Measurements from ENCODE around the gene WFDC5.
"Not testable (repeated sequence)": the region's sequence is repeated elsewhere in the genome, so short reads cannot be mapped to it uniquely, and the experiment has no call there.

WFDC5 gene, protein sequence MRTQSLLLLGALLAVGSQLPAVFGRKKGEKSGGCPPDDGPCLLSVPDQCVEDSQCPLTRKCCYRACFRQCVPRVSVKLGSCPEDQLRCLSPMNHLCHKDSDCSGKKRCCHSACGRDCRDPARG

DNA sequence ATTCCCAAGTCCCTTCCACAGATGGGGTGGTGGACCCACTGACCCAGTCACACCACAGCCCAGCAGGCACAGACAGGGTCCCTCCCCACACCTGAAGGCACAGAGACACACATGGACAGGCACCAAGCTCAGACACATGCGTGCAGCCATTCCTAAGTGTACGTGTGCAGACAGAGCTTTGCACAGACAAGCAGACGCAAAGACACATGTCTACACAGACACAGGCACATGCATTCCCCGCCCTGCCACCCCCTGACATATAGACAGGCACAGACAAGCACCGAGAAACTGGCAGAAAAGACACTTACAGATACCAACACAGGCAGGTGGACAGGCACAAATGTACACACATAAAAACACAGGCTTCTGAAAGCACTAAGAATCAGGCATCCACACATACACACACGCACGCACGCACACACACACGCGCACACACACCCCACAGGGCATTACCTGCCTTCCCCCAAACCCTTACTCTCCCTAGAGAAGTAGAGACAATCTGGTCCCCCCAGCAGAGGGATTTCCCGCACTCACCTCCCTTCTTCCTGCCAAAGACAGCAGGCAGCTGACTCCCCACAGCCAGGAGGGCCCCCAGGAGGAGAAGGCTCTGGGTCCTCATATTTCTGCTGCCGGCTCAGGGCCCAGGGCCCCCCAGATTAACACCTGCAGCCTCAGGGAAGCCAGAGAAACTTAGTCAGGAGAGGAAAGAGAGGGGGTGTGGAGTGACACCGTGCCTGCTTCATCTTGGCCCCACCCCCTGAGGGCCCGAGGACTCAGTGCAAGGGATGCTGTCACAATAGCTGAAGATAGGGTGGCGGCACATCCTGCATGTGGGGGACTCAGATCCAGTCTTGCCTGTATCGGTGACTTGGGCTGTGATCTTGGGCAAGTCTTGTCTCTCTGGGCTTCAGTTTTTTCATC lies at the start of gene WFDC5:
Gene WFDC5, minus strand, starts transcription at position 710 of the 921 bp plus-strand sequence. Its CDS starts 91 bp downstream, at position 619.
- H3K4me1 ChIP-seq: no peaks in the 10 kb centered on the region
- H3K36me3 ChIP-seq: no peaks in the 10 kb centered on the region
- TF ChIP-seq, protein P1, sequence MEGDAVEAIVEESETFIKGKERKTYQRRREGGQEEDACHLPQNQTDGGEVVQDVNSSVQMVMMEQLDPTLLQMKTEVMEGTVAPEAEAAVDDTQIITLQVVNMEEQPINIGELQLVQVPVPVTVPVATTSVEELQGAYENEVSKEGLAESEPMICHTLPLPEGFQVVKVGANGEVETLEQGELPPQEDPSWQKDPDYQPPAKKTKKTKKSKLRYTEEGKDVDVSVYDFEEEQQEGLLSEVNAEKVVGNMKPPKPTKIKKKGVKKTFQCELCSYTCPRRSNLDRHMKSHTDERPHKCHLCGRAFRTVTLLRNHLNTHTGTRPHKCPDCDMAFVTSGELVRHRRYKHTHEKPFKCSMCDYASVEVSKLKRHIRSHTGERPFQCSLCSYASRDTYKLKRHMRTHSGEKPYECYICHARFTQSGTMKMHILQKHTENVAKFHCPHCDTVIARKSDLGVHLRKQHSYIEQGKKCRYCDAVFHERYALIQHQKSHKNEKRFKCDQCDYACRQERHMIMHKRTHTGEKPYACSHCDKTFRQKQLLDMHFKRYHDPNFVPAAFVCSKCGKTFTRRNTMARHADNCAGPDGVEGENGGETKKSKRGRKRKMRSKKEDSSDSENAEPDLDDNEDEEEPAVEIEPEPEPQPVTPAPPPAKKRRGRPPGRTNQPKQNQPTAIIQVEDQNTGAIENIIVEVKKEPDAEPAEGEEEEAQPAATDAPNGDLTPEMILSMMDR (IDR thresholded peaks at IDR 0.05): no peak
- H3K27me3 ChIP-seq: peaks cover 3 to 36% of the 10 kb centered on the region in 2 donors
- intact Hi-C loops (cut with DNase I; ENCODE audit: low total_unique reads): no loop called here
- DNase-seq: no peak
- H3K27ac ChIP-seq: no peak within 1 kb of the TSS
- H3K9me3 ChIP-seq: no peaks in the 10 kb centered on the region
- no peak within 1 kb of the TSS for H3K4me3 ChIP-seq

DNA sequence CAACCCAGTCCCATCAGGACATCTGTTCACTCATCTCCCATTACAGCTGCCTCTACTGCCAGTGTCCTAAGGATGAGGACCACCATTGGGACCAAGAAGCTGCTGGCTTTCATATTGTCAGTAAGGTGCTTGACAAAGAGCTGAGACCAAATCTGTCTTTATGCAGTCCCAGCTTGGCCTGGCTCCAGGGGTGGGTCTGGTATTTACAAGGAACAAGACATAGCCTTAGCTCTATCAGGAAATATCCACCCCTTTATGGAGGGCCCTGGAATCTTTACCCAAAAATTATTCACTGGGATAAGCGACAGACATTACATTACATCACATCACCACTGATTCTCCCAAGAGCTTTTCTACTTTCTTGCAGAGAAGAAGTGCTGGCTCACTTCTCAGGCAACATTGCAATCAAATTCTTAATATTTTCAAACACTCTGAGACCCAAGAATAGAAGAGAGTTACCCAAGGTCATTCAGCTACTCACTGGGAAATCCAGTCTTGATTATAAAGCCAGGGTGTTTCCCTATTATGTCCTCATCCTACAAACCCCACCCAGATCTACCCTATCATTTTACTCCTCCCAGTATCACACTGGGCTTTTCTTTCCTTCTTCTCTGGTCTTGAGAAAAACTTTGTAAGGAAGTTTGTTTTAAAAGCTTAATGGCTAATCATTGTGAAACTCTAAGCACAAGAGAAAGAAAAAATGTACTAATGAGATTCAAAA lies 48.3 kb upstream of the WFDC5 start:
- Histone ChIP-seq H3K9me3 (peaks cover 0 to 3% (median 3%) of the 10 kb centered on the region in 3 donors), H3K4me1 (no peaks in the 10 kb centered on the region), H3K27ac (no peak overlapping the region), H3K27me3 (no peaks in the 10 kb centered on the region), H3K4me3 (no peak overlapping the region), H3K36me3 (no peaks in the 10 kb centered on the region)
- TF ChIP-seq, protein P1 (IDR thresholded peaks at IDR 0.05): no peak
- intact Hi-C loops (cut with DNase I; ENCODE audit: low total_unique reads): no loop called here
- DNase-seq: no peak

DNA sequence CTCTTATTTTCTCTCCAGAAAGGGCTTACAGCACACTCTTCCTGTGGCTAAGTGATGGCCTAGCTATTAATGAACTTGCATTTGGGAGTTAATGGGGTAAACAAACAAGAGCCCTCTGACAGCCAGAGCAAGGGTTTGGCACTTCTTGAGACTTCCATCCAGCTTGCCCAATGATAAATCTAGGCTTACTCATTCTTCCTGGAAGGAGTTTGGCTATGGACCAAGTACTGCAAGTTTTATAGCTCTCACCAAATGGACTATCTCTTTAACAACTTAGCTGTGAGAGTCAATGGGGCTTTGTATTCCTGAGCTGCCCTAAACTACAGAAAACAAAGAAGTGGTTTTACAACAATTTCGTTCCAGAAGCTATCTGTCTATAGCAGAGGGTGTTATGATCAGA lies 43.0 kb upstream of the WFDC5 start:
- no peak overlapping the region for H3K4me3 ChIP-seq
- no peaks in the 10 kb centered on the region for H3K27me3 ChIP-seq
- H3K4me1 ChIP-seq: no peaks in the 10 kb centered on the region
- H3K36me3 ChIP-seq: no peaks in the 10 kb centered on the region
- TF ChIP-seq, protein P1 (IDR thresholded peaks at IDR 0.05): no peak
- DNase-seq: no peak
- H3K27ac ChIP-seq: no peak overlapping the region
- H3K9me3 ChIP-seq: peaks cover 0 to 3% (median 0%) of the 10 kb centered on the region in 3 donors
- intact Hi-C loops (cut with DNase I; ENCODE audit: low total_unique reads): no loop called here

DNA sequence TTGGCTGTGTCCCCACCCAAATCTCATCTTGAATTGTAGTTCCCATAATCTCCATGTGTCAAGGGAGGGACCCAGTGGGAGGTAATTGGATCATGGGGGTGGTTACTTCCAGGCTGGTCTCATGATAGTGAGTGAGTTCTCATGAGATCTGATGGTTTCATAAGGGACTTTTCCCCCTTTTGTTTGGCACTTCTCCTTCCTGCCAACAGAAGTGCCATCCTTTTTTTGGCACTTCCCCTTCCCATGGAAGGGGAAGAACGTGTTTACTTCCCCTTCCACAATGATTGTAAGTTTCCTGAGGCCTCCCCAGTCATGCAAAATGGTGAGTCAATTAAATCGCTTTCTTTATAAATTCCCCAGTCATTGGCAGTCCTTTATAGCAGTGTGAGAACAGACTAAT lies 41.7 kb upstream of the WFDC5 start:
- no peaks in the 10 kb centered on the region for H3K27me3 ChIP-seq
- no peak overlapping the region for H3K4me3 ChIP-seq
- H3K27ac ChIP-seq: no peak overlapping the region
- H3K9me3 ChIP-seq: peaks cover 0 to 3% (median 0%) of the 10 kb centered on the region in 3 donors
- TF ChIP-seq, protein P1 (IDR thresholded peaks at IDR 0.05): no peak
- no peaks in the 10 kb centered on the region for H3K4me1 ChIP-seq
- intact Hi-C loops (cut with DNase I; ENCODE audit: low total_unique reads): no loop called here
- no peak for DNase-seq
- H3K36me3 ChIP-seq: no peaks in the 10 kb centered on the region

DNA sequence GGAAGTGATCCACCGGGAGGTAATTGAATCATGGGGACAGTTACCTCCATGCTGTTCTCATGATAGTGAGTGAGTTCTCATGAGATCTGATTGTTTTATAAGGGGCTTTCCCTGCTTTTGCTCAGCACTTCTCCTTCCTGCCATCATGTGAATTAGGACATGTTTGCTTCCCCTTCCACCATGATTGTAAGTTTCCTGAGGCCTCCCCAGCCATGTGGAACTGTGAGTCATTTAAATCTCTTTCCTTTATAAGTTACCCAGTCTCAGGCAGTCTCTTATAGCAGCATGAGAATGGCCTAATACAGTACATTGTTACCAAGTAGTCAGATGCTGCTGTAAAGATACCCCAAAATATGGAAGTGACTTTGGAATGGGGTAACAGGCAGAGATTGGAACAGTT lies 39.8 kb upstream of the WFDC5 start:
- H3K27me3 ChIP-seq; DNase-seq; H3K27ac ChIP-seq; H3K4me3 ChIP-seq; H3K36me3 ChIP-seq; intact Hi-C loops (cut with DNase I; ENCODE audit: low total_unique reads); H3K9me3 ChIP-seq; H3K4me1 ChIP-seq: not testable (repeated sequence)

DNA sequence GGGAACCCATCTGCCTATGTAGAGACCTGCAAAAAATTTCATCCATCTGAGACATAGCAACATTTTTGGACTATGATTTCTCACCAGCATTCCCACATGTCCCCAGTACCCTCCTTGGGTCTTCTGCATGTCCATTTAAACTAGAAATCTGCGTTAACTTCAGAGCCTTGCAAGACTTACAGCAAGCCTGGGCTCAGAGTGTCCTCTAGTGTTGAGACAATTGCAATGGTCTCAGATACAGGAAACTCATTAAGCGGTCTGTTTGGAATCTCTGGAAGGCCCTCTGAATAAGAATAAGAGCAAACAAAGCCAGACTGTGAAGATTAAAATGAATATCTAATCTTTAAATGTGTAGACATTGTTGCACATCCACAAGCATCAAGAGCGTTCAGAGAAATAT lies 39.2 kb upstream of the WFDC5 start:
- Histone ChIP-seq H3K9me3 (peaks cover 0 to 1% (median 0%) of the 10 kb centered on the region in 3 donors), H3K27ac (no peak overlapping the region), H3K4me3 (no peak overlapping the region), H3K36me3 (no peaks in the 10 kb centered on the region), H3K4me1 (no peaks in the 10 kb centered on the region), H3K27me3 (no peaks in the 10 kb centered on the region)
- TF ChIP-seq, protein P1 (IDR thresholded peaks at IDR 0.05): no peak
- DNase-seq: no peak
- intact Hi-C loops (cut with DNase I; ENCODE audit: low total_unique reads): no loop called here

All from tibial artery (tissue), 4 donors.